Measurements from ENCODE around the gene ZNF488. TPM values are rescaled to one million over a fixed set of nuclear protein-coding genes. Genes with fewer than 3 reads are reported as not detected.

Gene ZNF488
- total and polyA plus RNA-seq, 4 experiments from 2014 or later: 0.20 TPM; not detected in 3

GRCh38 chr10:47319784-47320183, 64.3 kb downstream of the ZNF488 start:
- intact Hi-C loops (cut with micrococcal nuclease): no loop called here
- Mint-ChIP-seq H3K36me3 (no peaks in the 10 kb centered on the region), H3K4me1 (no peaks in the 10 kb centered on the region), H3K27ac (no peak overlapping the region), H3K9me3 (peaks cover 0 to 1% (median 0%) of the 10 kb centered on the region in 8 donors), H3K27me3 (peaks cover 3 to 7% of the 10 kb centered on the region in 2 donors), H3K4me3 (no peak overlapping the region)
- H3K27me3 ChIP-seq (ENCODE audit: insufficient read depth, low read length): no peaks in the 10 kb centered on the region
- H3K4me3 ChIP-seq (ENCODE audit: low read length in 2 of 2): no peak overlapping the region
- no peak overlapping the region for H3K27ac ChIP-seq (ENCODE audit: low read depth, low read length)
- ChIA-PET CTCF (ENCODE audit: partially characterized antibody) (interaction anchor here (2.2 to 3.3 kb wide), 2 partner anchors 272 to 295 kb away, joined by 6 to 11 read pairs; no protein-coding TSS in a partner anchor), POLR2A (ENCODE audit: partially characterized antibody) (no interaction called here)
- DNase-seq: no peak
- no peaks in the 10 kb centered on the region for H3K36me3 ChIP-seq (ENCODE audit: insufficient read depth, low read length)
- no peaks in the 10 kb centered on the region for H3K4me1 ChIP-seq (ENCODE audit: insufficient read depth, low read length)
- H3K9me3 ChIP-seq (ENCODE audit: control insufficient read depth in 1 of 2, low read length in 2 of 2): no peaks in the 10 kb centered on the region

- Histone ChIP-seq H3K9me3 (ENCODE audit: control insufficient read depth in 1 of 2, low read length in 2 of 2) (no peaks in the 10 kb centered on the region), H3K4me3 (ENCODE audit: low read length in 2 of 2) (no peak overlapping the region), H3K27ac (ENCODE audit: low read depth, low read length) (no peak overlapping the region), H3K27me3 (ENCODE audit: insufficient read depth, low read length) (no peaks in the 10 kb centered on the region), H3K36me3 (ENCODE audit: insufficient read depth, low read length) (no peaks in the 10 kb centered on the region), H3K4me1 (ENCODE audit: insufficient read depth, low read length) (no peaks in the 10 kb centered on the region)
- DNase-seq: no peak
- intact Hi-C loops (cut with micrococcal nuclease): no loop called here
- Mint-ChIP-seq H3K36me3 (no peaks in the 10 kb centered on the region), H3K27ac (no peak overlapping the region), H3K27me3 (peaks cover 3 to 7% of the 10 kb centered on the region in 2 donors), H3K4me1 (no peaks in the 10 kb centered on the region), H3K9me3 (peaks cover 0 to 1% (median 0%) of the 10 kb centered on the region in 8 donors), H3K4me3 (no peak overlapping the region)
- ChIA-PET CTCF (ENCODE audit: partially characterized antibody) (interaction anchor here (2.2 to 3.3 kb wide), 2 partner anchors 271 to 294 kb away, joined by 6 to 11 read pairs; no protein-coding TSS in a partner anchor), POLR2A (ENCODE audit: partially characterized antibody) (no interaction called here)
Observed at GRCh38 chr10:47318706-47319105, 65.4 kb downstream of the ZNF488 start.

- intact Hi-C loops (cut with micrococcal nuclease): no loop called here
- H3K4me3 ChIP-seq (ENCODE audit: low read length in 2 of 2): no peak overlapping the region
- CTCF ChIA-PET (ENCODE audit: partially characterized antibody): interaction anchor here (2.2 kb wide), 1 partner anchor 269 kb away, joined by 6 read pairs; no protein-coding TSS in a partner anchor
Observed at GRCh38 chr10:47317251-47317650, 66.8 kb downstream of the ZNF488 start.

GRCh38 chr10:47316131-47316530, 68.0 kb downstream of the ZNF488 start:
- Histone ChIP-seq H3K27ac (ENCODE audit: low read depth, low read length) (no peak overlapping the region), H3K4me1 (ENCODE audit: insufficient read depth, low read length) (peaks cover 14% of the 10 kb centered on the region), H3K4me3 (ENCODE audit: low read length in 2 of 2) (no peak overlapping the region), H3K36me3 (ENCODE audit: insufficient read depth, low read length) (no peaks in the 10 kb centered on the region), H3K27me3 (ENCODE audit: insufficient read depth, low read length) (no peaks in the 10 kb centered on the region), H3K9me3 (ENCODE audit: control insufficient read depth in 1 of 2, low read length in 2 of 2) (no peaks in the 10 kb centered on the region)
- no peak for DNase-seq
- Mint-ChIP-seq H3K27me3 (peaks cover 3% of the 10 kb centered on the region in 2 donors), H3K9me3 (no peaks in the 10 kb centered on the region), H3K4me1 (peaks cover 9 to 13% (median 12%) of the 10 kb centered on the region in 4 donors), H3K27ac (no peak overlapping the region), H3K36me3 (no peaks in the 10 kb centered on the region), H3K4me3 (no peak overlapping the region)
- CTCF ChIA-PET (ENCODE audit: partially characterized antibody): interaction anchor here (0.9 to 7.7 kb wide), 4 partner anchors 24 to 291 kb away, joined by 3 to 244 read pairs (median 52); no protein-coding TSS in a partner anchor
- POLR2A ChIA-PET (ENCODE audit: partially characterized antibody): no interaction called here
- intact Hi-C loops (cut with micrococcal nuclease): no loop called here

More at GRCh38 chr10:47317251-47317650, 66.8 kb downstream of the ZNF488 start:
- Mint-ChIP-seq H3K36me3 (no peaks in the 10 kb centered on the region), H3K4me1 (peaks cover 0 to 1% (median under 1%) of the 10 kb centered on the region in 4 donors), H3K27ac (no peak overlapping the region), H3K4me3 (no peak overlapping the region), H3K9me3 (peaks cover 0 to under 1% (median 0%) of the 10 kb centered on the region in 8 donors), H3K27me3 (peaks cover 3 to 7% of the 10 kb centered on the region in 2 donors)
- H3K27me3 ChIP-seq (ENCODE audit: insufficient read depth, low read length): no peaks in the 10 kb centered on the region
- POLR2A ChIA-PET (ENCODE audit: partially characterized antibody): no interaction called here
- H3K4me1 ChIP-seq (ENCODE audit: insufficient read depth, low read length): peaks cover 3% of the 10 kb centered on the region
- H3K36me3 ChIP-seq (ENCODE audit: insufficient read depth, low read length): no peaks in the 10 kb centered on the region
- no peak overlapping the region for H3K27ac ChIP-seq (ENCODE audit: low read depth, low read length)
- no peaks in the 10 kb centered on the region for H3K9me3 ChIP-seq (ENCODE audit: control insufficient read depth in 1 of 2, low read length in 2 of 2)
- no peak for DNase-seq

Other genes starting within 250 kb of the ZNF488 start
- 1 to 10 TPM in 1 of 2 experiments, under 1 TPM in 1; 0.81 to 1.3 TPM for gene GDF10, start 84.1 kb downstream of the ZNF488 start, total RNA-seq
- under 1 TPM; 0.19 to 0.75 TPM for gene GDF10, start 84.1 kb downstream of the ZNF488 start, polyA plus RNA-seq
- gene GDF2, start 61.8 kb downstream of the ZNF488 start, total RNA-seq: not detected
- not detected for gene GDF2, start 61.8 kb downstream of the ZNF488 start, polyA plus RNA-seq
- gene RBP3, start 35.9 kb downstream of the ZNF488 start, total RNA-seq: not detected
- not detected for gene RBP3, start 35.9 kb downstream of the ZNF488 start, polyA plus RNA-seq
- not detected for gene ANXA8, start 99.8 kb upstream of the ZNF488 start, total RNA-seq
- not detected for gene ANXA8, start 99.8 kb upstream of the ZNF488 start, polyA plus RNA-seq
- gene FAM25G, start 107.4 kb upstream of the ZNF488 start, total RNA-seq: not detected
- gene FAM25G, start 107.4 kb upstream of the ZNF488 start, polyA plus RNA-seq: not detected
- 10 to 100 TPM; 11.3 to 12.3 TPM for gene AGAP9, start 139.3 kb upstream of the ZNF488 start, total RNA-seq
- gene AGAP9, start 139.3 kb upstream of the ZNF488 start, polyA plus RNA-seq: 1 to 10 TPM in 1 of 2 donors, not detected in 1; 1.0 TPM